Glutamatergic neuron (in vitro differentiated cells): ENCODE measurements around the gene NCOA7. TPM values are rescaled to one million over a fixed set of nuclear protein-coding genes. Genes with fewer than 3 reads are reported as not detected.
"Not testable (repeated sequence)": the region's sequence is repeated elsewhere in the genome, so short reads cannot be mapped to it uniquely, and the experiment has no call there.

Source experiments
- DNase-seq: peaks from one replicate; pipeline ENCODE4 v3.0.0; 2022
- H3K27ac Mint-ChIP-seq: one replicate; pipeline ENCODE4 v1.8.0; 2020; ENCODE audit warnings: mild to moderate bottlenecking, mixed read lengths, inconsistent platforms; ENCODE audit not compliant: unreplicated experiment
- H3K27me3 Mint-ChIP-seq: one replicate; pipeline ENCODE4 v1.8.0; 2020; ENCODE audit warnings: mild to moderate bottlenecking, moderate library complexity, mixed read lengths, inconsistent platforms; ENCODE audit not compliant: unreplicated experiment
- H3K36me3 Mint-ChIP-seq: one replicate; pipeline ENCODE4 v1.8.0; 2020; ENCODE audit warnings: mild to moderate bottlenecking, mixed read lengths, inconsistent platforms; ENCODE audit not compliant: unreplicated experiment
- H3K4me1 Mint-ChIP-seq: one replicate; pipeline ENCODE4 v1.8.0; 2020; ENCODE audit warnings: mild to moderate bottlenecking, low read depth, mixed read lengths, inconsistent platforms; ENCODE audit not compliant: unreplicated experiment
- H3K4me3 Mint-ChIP-seq: one replicate; pipeline ENCODE4 v1.8.0; 2020; ENCODE audit warnings: mild to moderate bottlenecking, mixed read lengths, inconsistent platforms; ENCODE audit not compliant: unreplicated experiment
- H3K9me3 Mint-ChIP-seq: one replicate; pipeline ENCODE4 v1.8.0; 2020; ENCODE audit warnings: mild to moderate bottlenecking, moderate library complexity, mixed read lengths, inconsistent platforms; ENCODE audit not compliant: unreplicated experiment
- total RNA-seq: library from RNA; stranded (reverse); fragmentation: NEBNext Ultra II Directional; extraction: Animal tissue kit (Norgen Biotek cat#: 25700); gene quantifications from one replicate; pipeline ENCODE4 v1.2.1, GENCODE V29; 2021; ENCODE audit not compliant: unreplicated experiment
- TF ChIP-seq, protein P1 (sequence below): fragments of 200-600 bp; sonication (generic); IDR thresholded peaks from one replicate; pipeline ENCODE4 v1.5.0; 2021; ENCODE audit not compliant: partially characterized antibody, unreplicated experiment

The NCOA7 gene
- total RNA-seq, 1 donor from 2014 or later, result 23.5 TPM

DNA sequence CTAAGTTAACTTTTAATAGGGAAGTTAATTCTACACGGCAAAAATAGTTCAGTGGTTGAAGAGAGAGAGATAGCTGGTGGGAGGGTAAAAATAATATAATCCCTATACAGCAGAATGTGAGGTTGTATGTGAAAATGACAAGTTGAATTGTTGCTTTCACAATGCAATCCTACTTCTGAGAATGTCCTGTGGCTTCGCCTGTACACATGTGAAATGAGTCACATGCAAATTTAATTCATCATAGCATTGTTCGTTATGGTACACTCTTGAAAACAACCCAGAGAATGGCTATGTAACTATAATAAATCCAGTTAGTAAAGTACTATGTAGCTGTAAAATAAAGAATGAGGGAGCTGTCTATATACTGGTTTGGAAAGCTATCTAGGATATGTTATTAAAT is 119.8 kb downstream of the NCOA7 start:
- no peaks in the 10 kb centered on the region for H3K36me3 Mint-ChIP-seq
- no peaks in the 10 kb centered on the region for H3K4me1 Mint-ChIP-seq
- H3K4me3 Mint-ChIP-seq, result no peak overlapping the region
- H3K27ac Mint-ChIP-seq, result no peak overlapping the region
- peaks cover 7% of the 10 kb centered on the region for H3K9me3 Mint-ChIP-seq
- DNase-seq, result no peak
- H3K27me3 Mint-ChIP-seq, result no peaks in the 10 kb centered on the region
- TF ChIP-seq, protein P1, sequence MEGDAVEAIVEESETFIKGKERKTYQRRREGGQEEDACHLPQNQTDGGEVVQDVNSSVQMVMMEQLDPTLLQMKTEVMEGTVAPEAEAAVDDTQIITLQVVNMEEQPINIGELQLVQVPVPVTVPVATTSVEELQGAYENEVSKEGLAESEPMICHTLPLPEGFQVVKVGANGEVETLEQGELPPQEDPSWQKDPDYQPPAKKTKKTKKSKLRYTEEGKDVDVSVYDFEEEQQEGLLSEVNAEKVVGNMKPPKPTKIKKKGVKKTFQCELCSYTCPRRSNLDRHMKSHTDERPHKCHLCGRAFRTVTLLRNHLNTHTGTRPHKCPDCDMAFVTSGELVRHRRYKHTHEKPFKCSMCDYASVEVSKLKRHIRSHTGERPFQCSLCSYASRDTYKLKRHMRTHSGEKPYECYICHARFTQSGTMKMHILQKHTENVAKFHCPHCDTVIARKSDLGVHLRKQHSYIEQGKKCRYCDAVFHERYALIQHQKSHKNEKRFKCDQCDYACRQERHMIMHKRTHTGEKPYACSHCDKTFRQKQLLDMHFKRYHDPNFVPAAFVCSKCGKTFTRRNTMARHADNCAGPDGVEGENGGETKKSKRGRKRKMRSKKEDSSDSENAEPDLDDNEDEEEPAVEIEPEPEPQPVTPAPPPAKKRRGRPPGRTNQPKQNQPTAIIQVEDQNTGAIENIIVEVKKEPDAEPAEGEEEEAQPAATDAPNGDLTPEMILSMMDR, result no peak

DNA sequence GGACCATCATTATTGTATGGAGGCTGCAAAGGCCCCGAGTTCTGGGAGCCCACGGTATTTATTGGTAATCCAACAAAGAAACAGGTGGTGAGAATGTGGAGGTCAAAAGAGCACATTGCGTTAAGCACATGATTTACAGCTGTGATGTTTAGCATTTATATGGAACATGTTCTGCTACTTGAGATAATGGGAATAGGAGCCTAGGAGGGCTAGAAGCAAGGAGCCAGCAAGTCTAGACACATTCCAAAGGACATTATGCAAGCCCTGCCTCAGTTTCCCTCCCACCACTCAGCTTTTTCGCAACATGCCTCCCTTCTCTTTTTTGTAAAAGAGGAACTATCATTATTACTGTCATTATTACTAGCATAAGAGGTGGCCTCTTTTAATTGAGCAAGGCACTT is 120.3 kb downstream of the NCOA7 start:
- H3K4me3 Mint-ChIP-seq, H3K36me3 Mint-ChIP-seq, H3K27me3 Mint-ChIP-seq, H3K9me3 Mint-ChIP-seq, H3K27ac Mint-ChIP-seq, DNase-seq, H3K4me1 Mint-ChIP-seq: not testable (repeated sequence)

DNA sequence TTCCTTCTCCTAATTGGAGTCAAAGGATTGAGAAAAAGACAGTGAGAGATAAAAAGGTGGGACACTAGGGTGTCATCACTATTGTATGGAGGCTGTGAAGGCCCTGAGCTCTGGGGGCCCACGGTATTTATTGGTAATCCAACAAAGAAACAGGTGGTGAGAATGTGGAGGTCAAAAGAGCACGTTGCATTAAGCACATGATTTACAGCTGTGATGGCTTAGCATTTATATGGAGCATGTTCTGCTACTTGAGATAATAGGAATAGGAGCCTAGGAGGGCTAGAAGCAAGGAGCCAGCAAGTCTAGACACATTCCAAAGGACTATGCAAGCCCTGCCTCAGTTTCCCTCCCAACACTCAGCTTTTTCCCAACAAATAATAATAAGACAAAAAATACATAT is 121.7 kb downstream of the NCOA7 start:
- not testable (repeated sequence) for H3K36me3 Mint-ChIP-seq, H3K4me1 Mint-ChIP-seq, H3K4me3 Mint-ChIP-seq

DNA sequence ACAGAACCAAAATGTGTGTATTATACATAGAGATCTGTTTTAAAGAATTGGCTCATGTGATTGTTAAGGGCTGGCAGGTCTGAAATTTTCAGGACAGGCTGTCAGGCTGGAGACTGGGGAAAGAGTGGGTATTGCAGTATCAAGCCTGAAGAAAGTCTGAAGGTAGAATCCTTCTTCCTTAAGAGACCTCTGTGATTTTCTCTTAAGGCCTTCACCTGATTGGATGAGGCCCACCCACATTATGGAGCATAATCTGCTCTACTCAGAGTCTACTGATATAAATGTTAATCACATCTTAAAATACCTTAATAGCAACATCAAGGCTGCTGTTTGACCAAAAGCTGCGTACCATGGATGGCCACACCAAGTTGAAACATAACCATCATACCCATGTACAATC is 122.4 kb downstream of the NCOA7 start:
- no peak overlapping the region for H3K27ac Mint-ChIP-seq
- no peak for DNase-seq
- peaks cover 4% of the 10 kb centered on the region for H3K9me3 Mint-ChIP-seq
- H3K4me1 Mint-ChIP-seq, result no peaks in the 10 kb centered on the region
- H3K27me3 Mint-ChIP-seq, result no peaks in the 10 kb centered on the region
- TF ChIP-seq, protein P1, result no peak
- H3K4me3 Mint-ChIP-seq, result no peak overlapping the region
- no peaks in the 10 kb centered on the region for H3K36me3 Mint-ChIP-seq

More for the DNA sequence above, 121.7 kb downstream of the NCOA7 start:
- H3K27ac Mint-ChIP-seq, H3K9me3 Mint-ChIP-seq, H3K27me3 Mint-ChIP-seq, DNase-seq: not testable (repeated sequence)

DNA sequence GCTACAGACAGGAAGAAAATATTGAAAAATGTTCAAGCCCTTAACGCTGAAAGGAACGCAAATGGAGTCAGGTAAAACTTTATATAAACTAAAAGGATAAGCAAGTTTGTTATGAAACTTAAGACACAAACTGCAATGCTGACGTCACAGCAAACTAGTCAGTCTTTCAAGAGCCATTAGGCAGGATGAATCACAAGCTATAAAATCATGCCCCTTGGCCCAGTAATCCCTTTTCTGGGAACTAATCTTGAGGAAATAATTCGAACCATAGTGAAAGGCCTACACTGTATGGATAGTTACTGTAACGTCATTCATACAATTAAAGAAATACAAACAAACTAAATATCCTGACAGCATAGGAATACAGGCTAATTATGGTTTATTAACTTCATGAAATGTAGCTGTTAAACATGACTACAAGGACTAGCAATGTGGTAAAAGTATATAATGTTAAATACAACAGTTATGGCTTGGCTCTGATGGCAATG is 123.1 kb downstream of the NCOA7 start:
- Mint-ChIP-seq H3K27me3 (no peaks in the 10 kb centered on the region), H3K4me3 (no peak overlapping the region), H3K4me1 (no peaks in the 10 kb centered on the region), H3K9me3 (peaks cover 4% of the 10 kb centered on the region), H3K27ac (no peak overlapping the region), H3K36me3 (no peaks in the 10 kb centered on the region)
- TF ChIP-seq, protein P1, result no peak
- DNase-seq, result no peak

DNA sequence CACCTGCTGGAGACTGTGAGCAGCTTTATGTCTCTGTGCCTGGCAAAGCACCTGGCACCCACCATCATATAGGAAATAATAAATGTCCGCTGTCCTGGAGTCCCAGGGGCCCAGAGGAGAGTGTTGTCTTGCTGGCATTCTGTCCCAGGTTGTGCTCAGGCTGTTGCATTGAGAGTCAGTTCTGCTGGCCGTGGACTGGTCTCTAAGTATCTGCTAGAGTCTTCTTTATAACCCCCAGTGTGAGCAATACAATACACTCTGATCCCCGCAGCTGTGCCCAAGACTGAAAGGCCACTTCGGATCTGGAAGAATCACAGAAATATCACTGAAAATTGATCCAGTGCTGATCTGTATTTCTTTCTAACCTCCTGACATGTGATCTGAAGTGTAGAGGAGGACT is 127.5 kb downstream of the NCOA7 start:
- H3K36me3 Mint-ChIP-seq, result no peaks in the 10 kb centered on the region
- H3K27me3 Mint-ChIP-seq, result no peaks in the 10 kb centered on the region
- no peak overlapping the region for H3K4me3 Mint-ChIP-seq
- TF ChIP-seq, protein P1, result no peak
- no peak for DNase-seq
- no peaks in the 10 kb centered on the region for H3K4me1 Mint-ChIP-seq
- H3K27ac Mint-ChIP-seq, result no peak overlapping the region
- H3K9me3 Mint-ChIP-seq, result no peaks in the 10 kb centered on the region
